HG02885 (cell line): Measurements from ENCODE around the gene SLC25A28.
"Not testable (repeated sequence)": the region's sequence is repeated elsewhere in the genome, so short reads cannot be mapped to it uniquely, and the experiment has no call there.

Experiments used
- ATAC-seq: cut with Tn5 transposase; IDR thresholded peaks from one replicate; pipeline ENCODE4 v1.9.1; 2021; ENCODE audit warnings: mild to moderate bottlenecking; ENCODE audit not compliant: unreplicated experiment, poor library complexity

SLC25A28 gene

GRCh38 chr10:99629625-99629978 lies 9.4 kb upstream of the SLC25A28 start:
- peak; percentile 62 for ATAC-seq

- no peak for ATAC-seq
Measured at GRCh38 chr10:99628923-99629624, 8.8 kb upstream of the SLC25A28 start.

DNA sequence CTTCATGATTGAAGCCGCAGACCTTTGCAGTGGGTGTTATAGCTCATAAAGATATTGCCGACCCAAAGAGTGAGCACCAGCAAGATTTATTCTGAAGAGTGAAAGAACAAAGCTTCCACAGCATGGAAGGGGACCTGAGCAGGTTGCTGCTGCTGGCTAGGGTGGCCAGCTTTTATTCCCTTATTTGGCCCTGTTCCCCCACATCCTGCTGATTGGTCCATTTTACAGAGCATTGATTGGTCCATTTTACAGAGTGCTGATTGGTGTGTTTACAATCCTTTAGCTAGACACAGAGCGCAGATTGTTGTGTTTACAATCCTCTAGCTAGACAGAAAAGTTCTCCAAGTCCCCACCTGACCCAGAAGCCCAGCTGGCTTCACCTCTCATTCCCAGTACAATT lies 4.9 kb upstream of the SLC25A28 start:
- not testable (repeated sequence) for ATAC-seq

- ATAC-seq, result no peak
Measured at GRCh38 chr10:99623919-99624318, 3.7 kb upstream of the SLC25A28 start.

- no peak for ATAC-seq
Measured at GRCh38 chr10:99621454-99622251, 1.4 kb upstream of the SLC25A28 start.

- peak; percentile 89 for ATAC-seq
Measured at GRCh38 chr10:99620711-99621453, 643 bp upstream of the SLC25A28 start.

DNA sequence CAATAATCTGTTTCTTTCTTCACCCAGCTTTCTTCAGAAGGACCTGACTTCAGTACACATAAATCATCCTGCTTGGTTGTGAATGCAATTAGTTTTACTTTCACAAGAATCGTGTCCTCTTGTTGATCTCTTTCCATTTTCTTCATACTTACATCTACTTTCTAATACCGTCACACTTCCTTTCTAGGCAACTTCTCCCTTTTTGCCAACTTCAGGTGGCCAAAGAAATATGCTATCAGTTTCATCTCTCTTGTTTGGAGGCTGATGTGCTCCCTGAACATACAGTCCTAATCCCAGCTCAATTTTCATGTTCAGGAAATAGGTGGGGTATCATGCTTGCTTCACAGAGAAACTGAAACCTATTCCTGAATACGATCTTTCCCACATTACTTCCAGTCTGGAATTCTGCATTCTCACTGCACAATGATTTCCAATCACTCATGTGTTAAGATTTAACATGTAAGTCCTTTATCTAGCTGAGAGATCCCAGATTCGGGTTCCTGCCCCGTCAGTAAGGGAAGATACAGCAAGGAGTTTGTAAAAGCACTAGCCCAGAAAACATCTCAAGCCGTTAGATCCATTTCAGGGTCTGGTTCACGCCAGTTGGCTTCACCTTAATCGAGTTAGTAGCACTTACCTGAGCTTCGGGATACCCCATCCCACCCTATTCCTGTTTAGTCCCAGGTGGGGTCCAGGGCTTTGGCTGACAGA lies 994 bp downstream of the SLC25A28 start:
- no peak for ATAC-seq

GRCh38 chr10:99617696-99618095 lies 2.5 kb downstream of the SLC25A28 start:
- ATAC-seq, result no peak

DNA sequence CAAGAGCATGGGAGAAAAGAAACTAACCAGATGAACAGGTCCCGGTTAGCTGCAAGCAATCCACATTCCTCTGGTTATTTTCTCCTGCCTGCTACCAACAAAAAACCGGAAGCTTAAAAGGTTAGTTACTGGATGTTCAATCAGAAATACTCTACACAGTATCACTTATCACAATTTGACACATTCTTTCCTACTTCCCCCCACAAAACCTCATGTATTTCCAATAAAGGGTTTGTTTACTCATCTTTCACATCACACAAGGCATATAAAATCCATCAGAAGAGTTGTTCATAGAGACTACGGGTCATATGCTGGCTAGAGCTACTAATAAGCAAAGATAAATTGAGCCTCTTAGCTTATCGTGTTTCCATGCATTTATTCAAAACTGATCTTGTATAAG lies 4.8 kb downstream of the SLC25A28 start:
- no peak for ATAC-seq

- ATAC-seq, result peak; percentile 44
Measured at GRCh38 chr10:99612167-99612831, 7.9 kb downstream of the SLC25A28 start.

DNA sequence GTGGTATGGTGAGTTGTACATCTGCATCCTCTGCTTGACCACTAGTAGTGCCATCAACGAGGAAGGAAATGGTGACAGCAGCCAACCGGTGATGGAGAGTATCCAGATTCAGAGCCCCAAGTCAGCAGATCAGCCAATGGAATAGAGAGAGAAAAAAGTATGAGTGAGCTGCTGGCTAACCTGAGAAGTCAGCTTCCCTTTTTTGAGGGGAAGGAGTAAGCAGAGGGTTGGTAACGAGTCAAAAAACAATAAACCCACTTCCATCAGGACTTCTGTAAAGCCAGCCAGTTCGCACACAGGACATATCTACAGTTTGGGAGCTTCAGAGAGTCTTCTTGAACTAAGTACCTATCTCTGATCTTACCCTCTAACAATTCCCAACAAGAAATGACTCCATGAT lies 8.9 kb downstream of the SLC25A28 start:
- no peak for ATAC-seq

GRCh38 chr10:99610221-99610620 lies 10.0 kb downstream of the SLC25A28 start:
- ATAC-seq, result no peak

DNA sequence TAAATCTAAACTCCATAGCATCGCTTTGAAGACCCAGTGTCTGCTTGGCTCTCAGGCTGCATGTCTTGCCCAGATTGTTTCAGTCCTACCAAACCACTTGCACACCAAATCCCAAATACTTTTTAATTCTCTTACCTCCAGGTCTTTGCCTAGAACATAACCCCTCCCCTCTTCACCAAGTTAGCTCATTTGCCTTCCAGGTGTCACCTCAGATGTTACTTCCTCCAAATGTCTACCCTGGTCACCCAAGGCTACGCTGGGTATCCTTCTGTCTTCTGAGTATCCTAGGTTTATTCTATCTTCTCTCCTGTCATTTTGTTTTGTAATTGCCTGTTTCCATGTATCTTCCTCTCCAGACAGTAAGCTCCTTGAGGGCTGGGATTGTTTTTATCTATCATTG lies 11.1 kb downstream of the SLC25A28 start:
- ATAC-seq, result no peak

DNA sequence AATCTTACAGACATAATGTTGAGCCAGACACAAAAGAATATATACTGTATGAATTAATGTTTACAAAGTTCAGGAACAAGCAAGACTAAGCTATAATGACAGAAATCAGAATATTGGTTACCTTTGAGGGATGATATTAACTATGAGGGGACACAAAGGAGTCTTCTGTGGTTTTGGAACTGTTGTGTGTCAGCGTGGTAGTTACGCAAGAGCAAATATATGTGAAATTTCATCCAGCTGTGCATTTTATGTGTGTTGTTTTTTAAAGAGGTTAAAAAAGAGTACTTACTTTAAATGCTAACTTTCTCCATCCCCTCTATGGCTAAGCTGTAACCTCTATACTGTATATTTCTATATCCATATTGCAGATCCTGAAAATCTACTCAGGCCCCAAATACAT lies 14.9 kb downstream of the SLC25A28 start:
- ATAC-seq, result no peak

- no peak for ATAC-seq
Measured at GRCh38 chr10:99604862-99605261, 15.4 kb downstream of the SLC25A28 start.

GRCh38 chr10:99598781-99599509 lies 21.3 kb downstream of the SLC25A28 start:
- no peak for ATAC-seq

GRCh38 chr10:99598011-99598410 lies 22.2 kb downstream of the SLC25A28 start:
- no peak for ATAC-seq

GRCh38 chr10:99596708-99597107 lies 23.5 kb downstream of the SLC25A28 start:
- ATAC-seq, result not testable (repeated sequence)

DNA sequence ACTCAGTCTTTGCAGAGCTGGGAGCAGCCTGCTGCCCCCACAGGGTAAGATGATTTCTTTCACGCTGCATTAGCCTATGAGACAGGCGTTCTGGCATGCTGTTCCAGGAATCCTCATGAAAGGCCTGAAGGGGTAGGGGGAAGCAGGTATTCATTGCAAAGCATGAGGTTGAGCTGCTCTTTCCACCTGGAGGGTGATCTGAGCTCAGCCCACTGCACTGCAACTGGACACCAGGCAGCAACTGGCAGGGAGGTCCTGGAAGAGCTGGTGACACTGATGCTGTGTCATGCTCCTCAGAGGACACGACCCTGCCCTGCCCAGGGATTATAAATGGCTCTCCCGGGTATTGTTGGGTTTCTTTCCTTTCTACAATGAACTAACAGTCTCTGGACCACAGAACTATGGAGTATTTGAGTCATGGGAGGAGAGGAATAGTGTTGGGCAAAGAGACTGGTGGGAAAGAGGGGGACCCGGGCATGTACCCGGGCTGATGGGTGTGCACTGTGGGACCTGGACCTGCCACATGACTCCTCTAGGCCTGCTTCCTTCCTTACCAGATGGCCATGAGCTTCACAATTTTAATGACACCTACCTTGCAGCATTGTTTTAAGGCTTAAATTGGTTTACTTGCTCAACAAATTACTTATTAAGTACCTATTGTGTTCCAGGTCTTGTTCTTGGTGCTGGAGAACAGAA lies 24.3 kb downstream of the SLC25A28 start:
- ATAC-seq, result no peak
